Motor neuron (in vitro differentiated cells): Measurements from ENCODE around the gene FMNL2. TPM values are rescaled to one million over a fixed set of nuclear protein-coding genes. Genes with fewer than 3 reads are reported as not detected.

Experiments used
- ATAC-seq, 8 experiments: fragments of 200-7000 bp; cut with Tn5 transposase; replicated peaks in 6 of 8; 2 replicates each; pipeline ENCODE4 v1.8.0; 2021; ENCODE audit warnings: mild to moderate bottlenecking in 8 of 8, moderate library complexity in 8 of 8
- H3K27ac ChIP-seq, 2 donors: fragments of 250-450 bp; sonication (Bioruptor Pico); 2 replicates each; pipeline ENCODE4 v1.9.0; 2021; ENCODE audit warnings: antibody characterized with exemption in 2 of 2, mild to moderate bottlenecking in 2 of 2, moderate library complexity in 1 of 2
- H3K4me1 ChIP-seq, 2 donors: fragments of 250-450 bp; sonication (Bioruptor Pico); replicated peaks in 1 of 2; 2 replicates each; pipeline ENCODE4 v1.6.1; 2021; ENCODE audit warnings: antibody characterized with exemption in 2 of 2, mild to moderate bottlenecking in 2 of 2, moderate library complexity in 1 of 2
- H3K4me3 ChIP-seq, 5 donors: fragments of 250-450 bp; sonication (Bioruptor Pico); 2 replicates each; pipeline ENCODE4 v1.9.0; 2021; ENCODE audit warnings: antibody characterized with exemption in 5 of 5, mild to moderate bottlenecking in 5 of 5, moderate library complexity in 4 of 5
- WGBS, 10 experiments: fragments of 450-650 bp; shearing (Covaris generic); methylation state at CpG; one replicate each; pipeline ENCODE4 v1.0.0; 2022; 5-methylcytosine and 5-hydroxymethylcytosine counted together
- in situ Hi-C, 9 experiments: fragments of 400-800 bp; cut with MboI; loops; one replicate each; pipeline ENCODE4 v1.15.0; 2021; ENCODE audit warnings: low sequenced_read_pairs in 9 of 9, low pct_unique_long_range_greater_than_20kb in 2 of 9; ENCODE audit not compliant: unreplicated experiment in 9 of 9
- total RNA-seq, 8 experiments: library from RNA; unstranded; fragments of 300-600 nt; gene quantifications; 2 replicates each; pipeline versions ENCODE4 v1.2.3 to v1.2.4, GENCODE V29; 2022

The FMNL2 gene
- total RNA-seq, 8 experiments from 2014 or later: 28.9 to 179 (median 64.2) TPM

- Histone ChIP-seq H3K4me1 (peaks cover 13 to 16% of the 10 kb centered on the region in 2 donors), H3K4me3 (no peak overlapping the region), H3K27ac (no peak overlapping the region)
- 17 to 100% (median 79%) methylated on average over 1 to 2 of the region's 2 CpGs; no CpG with 5 or more reads in 4 of the 10 experiments for WGBS, 10 experiments
- no peak for ATAC-seq
- in situ Hi-C loops: no loop called here
Observed at GRCh38 chr2:152651834-152652233, 316.9 kb downstream of the FMNL2 start.

- in situ Hi-C loops: no loop called here
- no peak for ATAC-seq
- H3K27ac ChIP-seq: no peak overlapping the region
- H3K4me3 ChIP-seq: no peak overlapping the region
- 80 to 100% (median 100%) methylated on average over 1 of the region's 1 CpG; no CpG with 5 or more reads in 1 of the 10 experiments for WGBS, 10 experiments
- H3K4me1 ChIP-seq: no peaks in the 10 kb centered on the region
Observed at GRCh38 chr2:152655880-152656279, 320.9 kb downstream of the FMNL2 start.

- Histone ChIP-seq H3K27ac (no peak overlapping the region), H3K4me3 (no peak overlapping the region), H3K4me1 (no peaks in the 10 kb centered on the region)
- peak in 3 of 8 experiments; percentile 51 to 71 (median 59) for ATAC-seq
- in situ Hi-C loops: no loop called here
- 0 to 100% (median 83%) methylated on average over 1 to 4 of the region's 4 CpGs; no CpG with 5 or more reads in 1 of the 10 experiments for WGBS, 10 experiments
Observed at GRCh38 chr2:152657043-152657442, 322.1 kb downstream of the FMNL2 start.

- Histone ChIP-seq H3K27ac (no peak overlapping the region), H3K4me3 (no peak overlapping the region), H3K4me1 (no peaks in the 10 kb centered on the region)
- ATAC-seq: peak in 1 of 8 experiments; percentile 17
- in situ Hi-C loops: no loop called here
- 0 to 100% (median 78%) methylated on average over 1 of the region's 1 CpG; no CpG with 5 or more reads in 4 of the 10 experiments for WGBS, 10 experiments
Observed at GRCh38 chr2:152658221-152658620, 323.2 kb downstream of the FMNL2 start.

GRCh38 chr2:152661076-152661475 lies 326.1 kb downstream of the FMNL2 start:
- no peaks in the 10 kb centered on the region for H3K4me1 ChIP-seq
- no peak for ATAC-seq
- in situ Hi-C loops: no loop called here
- no peak overlapping the region for H3K4me3 ChIP-seq
- H3K27ac ChIP-seq: no peak overlapping the region
- WGBS, 10 experiments: 67 to 100% (median 96%) methylated on average over 1 to 4 of the region's 4 CpGs; no CpG with 5 or more reads in 2 of the 10 experiments

- Histone ChIP-seq H3K4me3 (no peak overlapping the region), H3K4me1 (no peaks in the 10 kb centered on the region), H3K27ac (no peak overlapping the region)
- in situ Hi-C loops: no loop called here
- ATAC-seq: no peak
- 93 to 100% (median 100%) methylated on average over 1 to 5 of the region's 7 CpGs; no CpG with 5 or more reads in 4 of the 10 experiments for WGBS, 10 experiments
Observed at GRCh38 chr2:152664725-152665124, 329.8 kb downstream of the FMNL2 start.

GRCh38 chr2:152674334-152674733 lies 339.4 kb downstream of the FMNL2 start:
- ATAC-seq: no peak
- H3K27ac ChIP-seq: no peak overlapping the region
- H3K4me1 ChIP-seq: no peaks in the 10 kb centered on the region
- in situ Hi-C loops: no loop called here
- 84 to 100% (median 98%) methylated on average over 3 to 4 of the region's 4 CpGs; no CpG with 5 or more reads in 1 of the 10 experiments for WGBS, 10 experiments
- no peak overlapping the region for H3K4me3 ChIP-seq

- ATAC-seq: no peak
- Histone ChIP-seq H3K4me1 (no peaks in the 10 kb centered on the region), H3K27ac (no peak overlapping the region), H3K4me3 (no peak overlapping the region)
- WGBS, 10 experiments: 75 to 100% (median 97%) methylated on average over 1 to 3 of the region's 3 CpGs
- in situ Hi-C loops: no loop called here
Observed at GRCh38 chr2:152676461-152676860, 341.5 kb downstream of the FMNL2 start.

- Histone ChIP-seq H3K4me1 (no peaks in the 10 kb centered on the region), H3K27ac (no peak overlapping the region), H3K4me3 (no peak overlapping the region)
- 17 to 100% (median 78%) methylated on average over 1 to 2 of the region's 2 CpGs; no CpG with 5 or more reads in 2 of the 10 experiments for WGBS, 10 experiments
- in situ Hi-C loops: no loop called here
- no peak for ATAC-seq
Observed at GRCh38 chr2:152678808-152679207, 343.8 kb downstream of the FMNL2 start.

- WGBS, 10 experiments: 51 to 100% (median 87%) methylated on average over 1 to 8 of the region's 9 CpGs; no CpG with 5 or more reads in 2 of the 10 experiments
- Histone ChIP-seq H3K4me1 (no peaks in the 10 kb centered on the region), H3K27ac (no peak overlapping the region), H3K4me3 (no peak overlapping the region)
- in situ Hi-C loops: no loop called here
- ATAC-seq: peak in 1 of 8 experiments; percentile 38
Observed at GRCh38 chr2:152682663-152683062, 347.7 kb downstream of the FMNL2 start.

GRCh38 chr2:152683400-152683799 lies 348.4 kb downstream of the FMNL2 start:
- in situ Hi-C loops: no loop called here
- Histone ChIP-seq H3K4me3 (no peak overlapping the region), H3K4me1 (no peaks in the 10 kb centered on the region), H3K27ac (no peak overlapping the region)
- no peak for ATAC-seq

- peak in 3 of 8 experiments; percentile 32 to 62 (median 49) for ATAC-seq
- H3K4me1 ChIP-seq: no peaks in the 10 kb centered on the region
- no peak overlapping the region for H3K4me3 ChIP-seq
- no peak overlapping the region for H3K27ac ChIP-seq
- in situ Hi-C loops: no loop called here
Observed at GRCh38 chr2:152686321-152686720, 351.3 kb downstream of the FMNL2 start.

- Histone ChIP-seq H3K4me1 (no peaks in the 10 kb centered on the region), H3K27ac (no peak overlapping the region), H3K4me3 (no peak overlapping the region)
- ATAC-seq: no peak
- in situ Hi-C loops: no loop called here
- 93 to 100% (median 96%) methylated on average over 2 to 4 of the region's 4 CpGs; no CpG with 5 or more reads in 2 of the 10 experiments for WGBS, 10 experiments
Observed at GRCh38 chr2:152693033-152693432, 358.1 kb downstream of the FMNL2 start.

- in situ Hi-C loops: no loop called here
- H3K4me3 ChIP-seq: no peak overlapping the region
- no peaks in the 10 kb centered on the region for H3K4me1 ChIP-seq
- 55 to 100% (median 93%) methylated on average over 2 to 8 of the region's 8 CpGs; no CpG with 5 or more reads in 1 of the 10 experiments for WGBS, 10 experiments
- peak in 5 of 8 experiments; percentile 41 to 89 (median 63) for ATAC-seq
- no peak overlapping the region for H3K27ac ChIP-seq
Observed at GRCh38 chr2:152694161-152694661, 359.2 kb downstream of the FMNL2 start.
